Stimulated activated CD4-positive, alpha-beta T cell treated with anti-CD3 and anti-CD28 coated beads, Interleukin-15, amount 100 ng/mL, for 1 hour (primary cell): ENCODE measurements around the gene DPM3.
"Not testable (repeated sequence)": the region's sequence is repeated elsewhere in the genome, so short reads cannot be mapped to it uniquely, and the experiment has no call there.

ENCODE experiments used
- DNase-seq, 2 donors: peaks; one replicate each; pipeline ENCODE4 v3.0.0-alpha.2; 2020; ENCODE audit warnings: low read depth in 1 of 2, low spot score in 1 of 2

The DPM3 gene

GRCh38 chr1:155175281-155175926 lies 35.1 kb upstream of the DPM3 start:
- DNase-seq, result no peak

GRCh38 chr1:155174324-155175280 lies 34.3 kb upstream of the DPM3 start:
- peak in 1 of 2 donors; percentile 22 for DNase-seq

- peak in 1 of 2 donors; percentile 57 for DNase-seq
Measured at GRCh38 chr1:155173478-155174323, 33.4 kb upstream of the DPM3 start, which contains the start of gene TRIM46. TSS of gene TRIM46 (plus strand) at chr1:155173849. CDS start at chr1:155173967, 118 bp downstream.

- DNase-seq, result peak; percentile 89
Measured at GRCh38 chr1:155172732-155173477, 32.6 kb upstream of the DPM3 start, which contains the start of gene KRTCAP2. TSS of gene KRTCAP2 (minus strand) at chr1:155173304. CDS start at chr1:155173224, 80 bp downstream.

GRCh38 chr1:155171836-155172731 lies 31.8 kb upstream of the DPM3 start:
- no peak for DNase-seq

- DNase-seq, result no peak
Measured at GRCh38 chr1:155170806-155171205, 30.5 kb upstream of the DPM3 start.

- DNase-seq, result no peak
Measured at GRCh38 chr1:155170101-155170785, 29.9 kb upstream of the DPM3 start.

GRCh38 chr1:155169541-155169940 lies 29.2 kb upstream of the DPM3 start:
- no peak for DNase-seq

- no peak for DNase-seq
Measured at GRCh38 chr1:155168456-155169210, 28.3 kb upstream of the DPM3 start.

GRCh38 chr1:155168105-155168445 lies 27.7 kb upstream of the DPM3 start:
- DNase-seq, result not testable (repeated sequence)

GRCh38 chr1:155167166-155168104 lies 27.1 kb upstream of the DPM3 start:
- DNase-seq, result peak; percentile 74

- DNase-seq, result no peak
Measured at GRCh38 chr1:155166471-155167165, 26.3 kb upstream of the DPM3 start.

GRCh38 chr1:155166051-155166470 lies 25.7 kb upstream of the DPM3 start:
- no peak for DNase-seq

- DNase-seq, result not testable (repeated sequence)
Measured at GRCh38 chr1:155164625-155165024, 24.3 kb upstream of the DPM3 start.

GRCh38 chr1:155163785-155164184 lies 23.5 kb upstream of the DPM3 start:
- DNase-seq, result not testable (repeated sequence)

GRCh38 chr1:155162631-155163030 lies 22.3 kb upstream of the DPM3 start:
- not testable (repeated sequence) for DNase-seq
